Measurements from ENCODE around the gene TAOK3.
"Not testable (repeated sequence)": the region's sequence is repeated elsewhere in the genome, so short reads cannot be mapped to it uniquely, and the experiment has no call there.

The TAOK3 gene

DNA sequence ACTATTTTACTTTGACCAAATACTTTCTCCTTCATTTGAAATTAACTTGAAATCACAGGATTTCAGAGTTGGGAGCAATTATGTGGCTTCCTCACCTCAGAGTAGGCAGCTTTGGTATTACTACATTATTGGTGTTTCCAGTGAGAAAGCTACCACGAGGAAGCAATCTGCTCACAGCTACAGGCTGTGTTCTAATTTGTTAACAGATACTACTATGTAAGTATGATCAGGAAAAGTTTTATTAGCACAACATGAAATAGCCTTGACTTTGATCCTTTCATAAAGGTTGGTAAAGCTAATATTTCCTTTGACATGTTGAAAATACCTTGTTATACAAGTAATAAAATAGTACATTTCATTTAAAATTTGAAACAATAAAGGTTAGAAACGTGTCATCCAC lies 30.6 kb downstream of the TAOK3 start:
- DNase-seq (ENCODE audit: low read depth in 2 of 2, low spot score in 1 of 2) = no peak

DNA sequence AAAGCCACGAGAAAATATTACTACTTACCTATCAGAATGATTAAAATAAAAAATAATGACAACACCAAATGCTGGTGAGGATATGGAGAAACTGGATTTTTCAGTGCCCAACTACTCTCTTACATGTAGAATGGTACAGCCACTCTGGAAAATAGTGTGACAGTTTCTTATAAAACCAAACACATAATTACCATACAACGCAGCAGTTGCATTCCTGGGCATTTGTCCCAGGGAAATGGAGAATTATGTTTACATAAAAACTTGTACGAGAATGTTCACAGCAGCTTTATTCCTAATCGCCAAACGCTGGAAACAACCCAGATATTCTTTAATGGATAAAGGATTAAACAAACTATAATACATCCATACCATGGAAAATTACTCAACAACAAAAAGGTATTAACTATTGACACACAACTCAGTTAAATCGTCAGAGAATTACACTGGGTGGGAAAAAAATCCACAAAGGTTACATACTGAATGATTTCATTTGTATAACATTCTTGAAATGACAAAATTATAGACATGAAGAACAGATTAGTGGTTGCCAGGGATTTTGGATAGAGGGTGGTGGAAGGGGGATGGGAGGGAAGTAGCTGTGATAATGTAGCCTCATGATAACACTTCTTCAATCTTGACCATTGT lies 35.4 kb downstream of the TAOK3 start:
- DNase-seq (ENCODE audit: low read depth in 2 of 2, low spot score in 1 of 2) = no peak

DNA sequence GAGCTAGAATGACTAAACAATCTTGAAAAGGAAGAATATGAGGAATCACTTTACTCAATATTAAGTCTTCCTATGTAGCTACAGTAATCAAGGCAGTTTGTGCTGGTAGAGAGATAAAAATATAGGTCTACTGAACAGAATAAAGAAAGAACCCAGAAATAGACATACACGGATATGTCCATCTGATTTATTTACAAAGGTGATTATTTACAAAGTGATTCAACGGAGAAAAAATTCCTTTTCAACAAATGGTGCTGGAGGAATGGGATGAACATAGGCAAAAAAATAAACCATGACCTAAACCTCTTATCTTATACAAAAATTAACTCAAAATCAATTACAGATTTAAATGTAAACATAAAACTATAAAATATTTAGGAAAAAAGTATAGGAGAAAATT lies 36.6 kb downstream of the TAOK3 start:
- DNase-seq (ENCODE audit: low read depth in 2 of 2, low spot score in 1 of 2) = no peak

DNA sequence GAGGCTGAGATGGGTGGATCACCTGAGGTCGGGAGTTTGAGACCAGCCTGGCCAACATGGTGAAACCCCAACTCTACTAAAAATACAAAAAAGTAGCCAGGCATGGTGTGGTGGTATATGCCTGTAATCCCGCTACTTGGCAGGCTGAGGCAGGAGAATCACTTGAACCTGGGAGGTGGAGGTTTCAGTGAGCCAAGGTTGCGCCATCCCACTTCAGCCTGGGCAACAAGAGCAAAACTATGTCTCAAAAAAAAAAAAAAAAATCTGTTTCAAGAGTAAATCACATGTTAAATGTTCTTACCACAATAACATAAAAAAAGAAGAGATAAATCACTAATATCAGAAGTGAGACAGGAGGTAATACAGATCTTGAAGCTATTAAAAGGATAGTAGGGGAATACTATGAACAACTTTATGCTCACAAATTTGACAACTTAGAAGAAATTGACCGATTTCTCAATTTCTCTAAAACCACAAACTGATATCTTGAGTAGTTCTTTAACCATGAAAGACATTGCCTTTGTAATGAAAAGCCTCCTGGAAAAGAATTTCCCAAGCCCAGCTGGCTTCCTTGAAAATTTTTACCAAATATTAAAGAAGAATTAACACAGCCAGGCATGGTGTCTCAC lies 37.7 kb downstream of the TAOK3 start:
- no peak for DNase-seq (ENCODE audit: low read depth in 2 of 2, low spot score in 1 of 2)

GRCh38 chr12:118334241-118334640 lies 38.5 kb downstream of the TAOK3 start:
- DNase-seq (ENCODE audit: low read depth in 2 of 2, low spot score in 1 of 2) = no peak

DNA sequence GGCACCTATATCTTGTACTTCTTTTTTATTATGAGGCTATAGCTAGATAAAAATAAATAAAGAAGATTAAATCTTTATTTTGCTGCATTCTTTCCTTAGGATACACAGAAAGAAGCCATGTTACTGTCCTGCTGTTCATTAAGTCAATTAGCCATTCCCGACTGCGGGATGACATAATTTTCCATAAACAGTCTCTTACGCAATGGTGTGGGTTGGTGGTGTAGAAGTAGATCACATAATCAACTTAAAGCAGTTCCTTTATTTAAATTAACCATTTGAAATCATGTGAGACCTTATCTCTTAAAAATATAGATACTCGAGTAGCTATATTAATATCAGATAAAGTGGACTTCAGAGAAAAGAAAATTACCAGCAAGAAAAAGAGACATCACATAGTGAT lies 40.2 kb downstream of the TAOK3 start:
- DNase-seq (ENCODE audit: low read depth in 2 of 2, low spot score in 1 of 2) = no peak

DNA sequence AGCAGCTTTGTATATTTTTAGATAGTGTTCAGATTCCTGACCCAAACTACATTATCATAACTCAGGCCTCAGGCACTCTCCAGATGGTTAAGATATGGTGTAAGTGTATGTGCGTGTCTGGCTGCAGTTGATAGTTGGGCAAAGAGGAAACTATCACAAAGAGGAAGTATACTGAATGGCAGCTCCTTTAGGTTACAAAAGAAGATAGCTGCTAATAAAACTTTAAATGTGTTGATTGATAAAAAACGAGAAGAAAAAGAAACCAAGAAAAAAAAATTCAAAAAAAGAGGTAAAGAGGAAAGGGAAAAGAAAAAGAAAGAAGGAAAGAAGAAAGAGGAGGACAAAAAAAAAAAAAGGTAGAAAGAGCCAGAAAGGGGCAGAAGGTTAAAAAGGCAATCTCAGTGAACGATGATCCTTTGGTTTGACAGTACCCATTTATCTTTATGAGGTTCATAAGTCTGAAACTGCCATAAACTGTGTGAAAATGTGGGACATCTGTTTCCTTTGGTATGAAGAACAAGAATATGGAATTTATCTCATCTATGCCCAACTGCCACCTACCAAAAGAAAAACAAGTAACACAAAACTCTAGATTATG lies 42.2 kb downstream of the TAOK3 start:
- DNase-seq (ENCODE audit: low read depth in 2 of 2, low spot score in 1 of 2) = no peak

DNA sequence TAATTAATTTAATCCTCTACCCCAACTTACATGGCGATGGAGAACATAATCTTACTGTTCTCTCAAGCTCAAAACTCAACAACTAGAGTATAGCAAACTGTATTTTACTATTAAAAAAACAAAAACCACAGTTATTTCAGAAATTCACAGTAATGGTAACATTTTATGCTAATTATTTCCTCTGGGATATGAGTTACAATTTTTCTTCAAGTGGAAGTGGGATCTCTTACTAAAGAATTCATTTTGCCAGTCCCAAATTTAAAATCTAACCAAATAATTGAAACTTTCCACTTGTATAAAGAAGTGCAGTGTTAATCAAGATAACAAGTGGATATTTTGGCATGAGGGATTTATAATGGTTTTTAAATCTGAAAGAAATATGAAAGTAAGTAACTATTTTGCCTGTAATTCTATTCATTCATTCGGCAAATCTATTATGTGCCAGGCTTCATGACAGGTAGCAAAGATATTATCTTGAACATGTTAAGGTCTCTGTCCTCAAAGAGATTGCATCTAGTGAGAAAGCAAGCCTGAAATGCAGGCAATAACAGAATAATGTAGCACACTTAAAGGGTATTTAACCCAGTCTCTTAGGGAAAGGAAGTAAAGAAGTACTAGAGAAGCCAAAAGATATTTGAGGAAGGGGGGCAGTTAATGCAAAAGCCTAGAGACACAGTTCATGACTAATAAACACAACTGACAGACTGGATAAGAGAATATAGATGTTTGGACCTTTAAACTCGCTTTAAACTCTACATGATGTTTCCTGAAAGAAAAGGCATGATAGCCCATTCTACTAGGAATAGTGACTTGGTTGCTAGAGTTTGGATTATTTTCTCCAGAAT lies 44.0 kb downstream of the TAOK3 start:
- DNase-seq (ENCODE audit: low read depth in 2 of 2, low spot score in 1 of 2) = no peak

DNA sequence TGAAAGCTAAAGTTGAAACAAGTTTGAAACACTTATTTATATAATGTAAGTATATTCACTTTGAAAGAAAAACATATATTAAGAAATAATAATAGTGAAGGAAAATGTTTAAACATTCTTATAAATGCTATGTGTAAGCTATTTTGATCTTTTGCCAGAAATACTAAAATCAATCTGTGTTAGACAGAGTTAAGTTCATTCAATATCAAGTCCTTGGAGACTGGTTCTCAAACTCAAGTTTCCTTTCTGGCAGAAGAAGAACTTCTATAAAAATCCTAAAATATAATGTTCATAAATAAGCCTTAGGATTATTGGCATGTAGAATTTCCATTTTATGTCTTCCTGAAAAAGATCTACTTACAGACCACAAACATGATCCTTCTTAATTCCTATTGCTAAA lies 45.3 kb downstream of the TAOK3 start:
- no peak for DNase-seq (ENCODE audit: low read depth in 2 of 2, low spot score in 1 of 2)

DNA sequence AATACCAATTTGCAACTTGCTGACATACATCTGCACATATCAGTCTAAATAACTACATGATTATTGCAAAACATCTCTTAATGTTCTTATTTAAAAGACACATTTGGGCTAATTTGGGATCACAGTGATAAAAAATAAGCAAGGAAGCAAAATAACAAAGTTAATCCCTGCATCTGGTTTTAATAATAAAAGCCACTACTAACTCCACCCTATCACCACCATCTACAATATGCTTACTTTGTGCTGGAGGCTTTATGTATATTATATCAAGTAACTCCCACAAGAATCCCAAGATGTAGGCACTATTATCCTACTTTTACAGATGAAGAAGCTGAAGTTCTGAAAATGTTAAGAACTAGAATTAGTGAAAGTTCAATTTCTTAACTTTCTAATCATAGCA lies 45.7 kb downstream of the TAOK3 start:
- DNase-seq (ENCODE audit: low read depth in 2 of 2, low spot score in 1 of 2) = no peak

- DNase-seq (ENCODE audit: low read depth in 2 of 2, low spot score in 1 of 2) = no peak
Measured at GRCh38 chr12:118325081-118325480, 47.6 kb downstream of the TAOK3 start.

- no peak for DNase-seq (ENCODE audit: low read depth in 2 of 2, low spot score in 1 of 2)
Measured at GRCh38 chr12:118319627-118320026, 53.1 kb downstream of the TAOK3 start.

GRCh38 chr12:118318744-118319143 lies 54.0 kb downstream of the TAOK3 start:
- no peak for DNase-seq (ENCODE audit: low read depth in 2 of 2, low spot score in 1 of 2)

- DNase-seq (ENCODE audit: low read depth in 2 of 2, low spot score in 1 of 2) = no peak
Measured at GRCh38 chr12:118317729-118318128, 55.0 kb downstream of the TAOK3 start.

DNA sequence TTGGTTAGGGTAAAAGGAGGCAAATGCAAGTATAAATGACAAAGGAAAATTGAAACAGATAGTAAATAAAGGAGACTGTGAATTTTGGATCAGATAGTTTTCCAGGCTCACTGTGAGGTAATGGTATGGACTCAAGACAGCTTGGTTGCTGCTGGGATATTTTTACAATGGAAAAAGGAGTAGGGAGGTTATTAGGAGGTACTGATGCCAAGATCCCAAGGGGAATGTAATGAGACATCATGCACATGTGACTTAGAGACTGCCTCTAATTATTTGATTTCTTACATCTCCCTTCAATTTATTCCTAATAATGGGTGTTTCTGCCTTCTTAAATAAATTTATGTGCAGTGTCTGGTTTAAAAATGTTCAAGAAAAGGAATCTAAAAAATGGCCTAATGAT lies 56.9 kb downstream of the TAOK3 start:
- DNase-seq (ENCODE audit: low read depth in 2 of 2, low spot score in 1 of 2) = no peak

- no peak for DNase-seq (ENCODE audit: low read depth in 2 of 2, low spot score in 1 of 2)
Measured at GRCh38 chr12:118312578-118312977, 60.1 kb downstream of the TAOK3 start.

GRCh38 chr12:118311666-118312065 lies 61.0 kb downstream of the TAOK3 start:
- DNase-seq (ENCODE audit: low read depth in 2 of 2, low spot score in 1 of 2) = no peak

DNA sequence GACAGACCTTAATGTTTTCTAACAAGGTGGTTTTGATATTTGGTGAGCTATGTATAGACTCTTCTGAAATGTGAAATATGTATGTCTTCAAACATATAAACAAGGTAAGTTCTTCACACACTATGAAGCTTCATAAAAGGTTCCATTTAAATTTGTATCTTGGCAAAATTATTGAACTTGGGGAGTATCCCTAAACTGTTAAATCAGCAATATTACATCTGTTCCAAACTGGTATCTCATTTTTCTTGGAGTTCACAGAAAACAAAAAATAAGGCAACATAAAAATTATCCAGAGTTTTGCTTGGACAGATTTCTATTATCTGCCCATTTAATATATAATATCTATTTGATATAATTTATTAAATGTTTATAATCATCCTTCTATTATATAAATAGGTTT lies 62.4 kb downstream of the TAOK3 start:
- no peak for DNase-seq (ENCODE audit: low read depth in 2 of 2, low spot score in 1 of 2)

DNA sequence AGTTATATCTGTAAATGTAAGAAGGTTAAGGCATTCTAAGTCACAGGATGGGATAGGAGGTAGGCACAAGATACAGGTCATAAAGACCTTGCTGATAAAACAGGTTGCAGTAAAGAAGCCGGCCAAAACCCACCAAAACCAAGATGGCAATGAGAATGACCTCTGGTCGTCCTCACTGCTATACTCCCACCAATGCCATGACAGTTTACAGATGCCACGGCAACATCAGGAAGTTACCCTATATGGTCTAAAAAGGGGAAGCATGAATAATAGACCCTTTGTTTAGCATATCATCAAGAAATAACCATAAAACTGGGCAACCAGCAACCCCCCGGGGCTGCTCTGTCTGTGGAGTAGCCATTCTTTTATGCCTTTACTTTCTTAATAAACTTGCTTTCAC lies 64.7 kb downstream of the TAOK3 start:
- DNase-seq (ENCODE audit: low read depth in 2 of 2, low spot score in 1 of 2) = not testable (repeated sequence)

- DNase-seq (ENCODE audit: low read depth in 2 of 2, low spot score in 1 of 2) = peak in 1 of 2 donors; percentile 13
Measured at GRCh38 chr12:118307069-118307954, 65.4 kb downstream of the TAOK3 start.

GRCh38 chr12:118304093-118304492 lies 68.6 kb downstream of the TAOK3 start:
- no peak for DNase-seq (ENCODE audit: low read depth in 2 of 2, low spot score in 1 of 2)
